Measurements from ENCODE around the gene DOCK10. TPM values are rescaled to one million over a fixed set of nuclear protein-coding genes. Genes with fewer than 3 reads are reported as not detected.

DOCK10 gene
- total RNA-seq, 1 experiment from 2014 or later: 5.8 TPM

DNA sequence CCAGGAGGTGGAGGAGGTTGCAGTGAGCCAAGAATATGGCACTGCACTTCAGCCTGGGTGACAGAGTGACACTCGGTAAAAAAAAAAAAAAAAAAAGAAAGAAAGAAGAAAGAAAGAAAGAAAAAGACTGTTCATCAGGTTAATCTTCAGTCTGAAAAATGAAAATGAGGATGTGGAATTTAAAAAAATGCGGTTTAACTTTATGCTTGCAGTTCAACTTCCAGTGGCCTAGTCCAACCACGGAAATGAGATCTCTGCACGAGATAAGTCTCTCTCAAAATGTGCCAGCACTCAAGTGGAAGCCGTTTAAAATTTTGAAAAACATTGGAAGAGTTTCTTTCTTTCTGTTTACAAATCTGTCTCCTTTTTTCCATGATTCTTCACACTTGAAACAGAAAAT lies 112.1 kb downstream of the DOCK10 start:
- intact Hi-C loops (cut with micrococcal nuclease; ENCODE audit: unreplicated experiment): no loop called here
- TF ChIP-seq, protein P1, sequence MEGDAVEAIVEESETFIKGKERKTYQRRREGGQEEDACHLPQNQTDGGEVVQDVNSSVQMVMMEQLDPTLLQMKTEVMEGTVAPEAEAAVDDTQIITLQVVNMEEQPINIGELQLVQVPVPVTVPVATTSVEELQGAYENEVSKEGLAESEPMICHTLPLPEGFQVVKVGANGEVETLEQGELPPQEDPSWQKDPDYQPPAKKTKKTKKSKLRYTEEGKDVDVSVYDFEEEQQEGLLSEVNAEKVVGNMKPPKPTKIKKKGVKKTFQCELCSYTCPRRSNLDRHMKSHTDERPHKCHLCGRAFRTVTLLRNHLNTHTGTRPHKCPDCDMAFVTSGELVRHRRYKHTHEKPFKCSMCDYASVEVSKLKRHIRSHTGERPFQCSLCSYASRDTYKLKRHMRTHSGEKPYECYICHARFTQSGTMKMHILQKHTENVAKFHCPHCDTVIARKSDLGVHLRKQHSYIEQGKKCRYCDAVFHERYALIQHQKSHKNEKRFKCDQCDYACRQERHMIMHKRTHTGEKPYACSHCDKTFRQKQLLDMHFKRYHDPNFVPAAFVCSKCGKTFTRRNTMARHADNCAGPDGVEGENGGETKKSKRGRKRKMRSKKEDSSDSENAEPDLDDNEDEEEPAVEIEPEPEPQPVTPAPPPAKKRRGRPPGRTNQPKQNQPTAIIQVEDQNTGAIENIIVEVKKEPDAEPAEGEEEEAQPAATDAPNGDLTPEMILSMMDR (IDR thresholded peaks at IDR 0.05): no peak
- TF ChIP-seq TCF7L2 (IDR thresholded peaks at IDR 0.05; ENCODE audit: low read depth, low read length): no peak
- no peak for TF ChIP-seq POLR2AphosphoS5 (IDR thresholded peaks at IDR 0.05; ENCODE audit: low read depth, low read length)
- TF ChIP-seq SIN3A (IDR thresholded peaks at IDR 0.05; ENCODE audit: borderline replicate concordance, insufficient read depth, low read depth, low read length): no peak
- TF ChIP-seq, protein P2, sequence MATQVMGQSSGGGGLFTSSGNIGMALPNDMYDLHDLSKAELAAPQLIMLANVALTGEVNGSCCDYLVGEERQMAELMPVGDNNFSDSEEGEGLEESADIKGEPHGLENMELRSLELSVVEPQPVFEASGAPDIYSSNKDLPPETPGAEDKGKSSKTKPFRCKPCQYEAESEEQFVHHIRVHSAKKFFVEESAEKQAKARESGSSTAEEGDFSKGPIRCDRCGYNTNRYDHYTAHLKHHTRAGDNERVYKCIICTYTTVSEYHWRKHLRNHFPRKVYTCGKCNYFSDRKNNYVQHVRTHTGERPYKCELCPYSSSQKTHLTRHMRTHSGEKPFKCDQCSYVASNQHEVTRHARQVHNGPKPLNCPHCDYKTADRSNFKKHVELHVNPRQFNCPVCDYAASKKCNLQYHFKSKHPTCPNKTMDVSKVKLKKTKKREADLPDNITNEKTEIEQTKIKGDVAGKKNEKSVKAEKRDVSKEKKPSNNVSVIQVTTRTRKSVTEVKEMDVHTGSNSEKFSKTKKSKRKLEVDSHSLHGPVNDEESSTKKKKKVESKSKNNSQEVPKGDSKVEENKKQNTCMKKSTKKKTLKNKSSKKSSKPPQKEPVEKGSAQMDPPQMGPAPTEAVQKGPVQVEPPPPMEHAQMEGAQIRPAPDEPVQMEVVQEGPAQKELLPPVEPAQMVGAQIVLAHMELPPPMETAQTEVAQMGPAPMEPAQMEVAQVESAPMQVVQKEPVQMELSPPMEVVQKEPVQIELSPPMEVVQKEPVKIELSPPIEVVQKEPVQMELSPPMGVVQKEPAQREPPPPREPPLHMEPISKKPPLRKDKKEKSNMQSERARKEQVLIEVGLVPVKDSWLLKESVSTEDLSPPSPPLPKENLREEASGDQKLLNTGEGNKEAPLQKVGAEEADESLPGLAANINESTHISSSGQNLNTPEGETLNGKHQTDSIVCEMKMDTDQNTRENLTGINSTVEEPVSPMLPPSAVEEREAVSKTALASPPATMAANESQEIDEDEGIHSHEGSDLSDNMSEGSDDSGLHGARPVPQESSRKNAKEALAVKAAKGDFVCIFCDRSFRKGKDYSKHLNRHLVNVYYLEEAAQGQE (IDR thresholded peaks at IDR 0.05; ENCODE audit: insufficient read depth in 1 of 2, low read depth in 2 of 2, low read length in 1 of 2): no peak
- no peak overlapping the region for H3K4me3 ChIP-seq (ENCODE audit: low read depth in 2 of 2, low read length in 2 of 2)
- in situ Hi-C loops (cut with HindIII; ENCODE audit: low pct_unique_long_range_greater_than_20kb, low sequenced_read_pairs): no loop called here
- no peaks in the 10 kb centered on the region for H3K9me3 ChIP-seq (ENCODE audit: control insufficient read depth, insufficient read depth, low read depth, low read length)
- BruUV-seq (replicated peaks): no TSS peak
- DNase-seq (ENCODE audit: low read depth, low spot score) (no peak), ATAC-seq (no peak)
- ChIA-PET POLR2A (no interaction called here), CTCF (no interaction called here)
- H3K27me3 ChIP-seq (ENCODE audit: control insufficient read depth, insufficient read depth, low read length): no peaks in the 10 kb centered on the region
- no peaks in the 10 kb centered on the region for H3K36me3 ChIP-seq (ENCODE audit: control insufficient read depth, insufficient read depth, low read length)
- no peaks in the 10 kb centered on the region for H3K4me1 ChIP-seq (ENCODE audit: control insufficient read depth, insufficient read depth, low read length)
- no peak overlapping the region for H3K27ac ChIP-seq (ENCODE audit: low read length)

DNA sequence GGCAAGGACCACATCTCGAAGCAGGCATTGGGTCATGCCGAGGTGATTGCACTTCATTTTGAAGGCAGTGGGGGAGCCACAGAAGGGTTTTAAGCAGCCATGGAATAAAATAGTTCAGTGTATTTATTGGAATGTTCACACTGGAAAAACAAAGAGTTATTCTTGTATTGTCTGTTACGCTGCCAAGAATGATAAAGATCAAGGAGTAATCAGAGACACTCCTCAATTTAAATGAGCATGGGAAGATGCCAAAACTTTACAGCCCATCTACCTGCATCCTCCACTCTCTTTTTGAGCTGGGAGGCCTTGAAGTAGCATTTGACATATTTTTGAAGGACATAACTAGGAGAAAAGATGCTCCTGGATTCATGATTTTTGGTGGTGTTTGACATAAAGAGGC lies 112.8 kb downstream of the DOCK10 start:
- no peak for DNase-seq (ENCODE audit: low read depth, low spot score)
- Histone ChIP-seq H3K27me3 (ENCODE audit: control insufficient read depth, insufficient read depth, low read length) (no peaks in the 10 kb centered on the region), H3K9me3 (ENCODE audit: control insufficient read depth, insufficient read depth, low read depth, low read length) (no peaks in the 10 kb centered on the region), H3K27ac (ENCODE audit: low read length) (no peak overlapping the region), H3K4me1 (ENCODE audit: control insufficient read depth, insufficient read depth, low read length) (no peaks in the 10 kb centered on the region), H3K36me3 (ENCODE audit: control insufficient read depth, insufficient read depth, low read length) (no peaks in the 10 kb centered on the region), H3K4me3 (ENCODE audit: low read depth in 2 of 2, low read length in 2 of 2) (no peak overlapping the region)
- no peak for ATAC-seq
- intact Hi-C loops (cut with micrococcal nuclease; ENCODE audit: unreplicated experiment) (no loop called here), in situ Hi-C loops (cut with HindIII; ENCODE audit: low pct_unique_long_range_greater_than_20kb, low sequenced_read_pairs) (no loop called here)
- TF ChIP-seq, protein P2 (IDR thresholded peaks at IDR 0.05; ENCODE audit: insufficient read depth in 1 of 2, low read depth in 2 of 2, low read length in 1 of 2): no peak
- TF ChIP-seq, protein P1 (IDR thresholded peaks at IDR 0.05): no peak
- no peak for TF ChIP-seq TCF7L2 (IDR thresholded peaks at IDR 0.05; ENCODE audit: low read depth, low read length)
- TF ChIP-seq SIN3A (IDR thresholded peaks at IDR 0.05; ENCODE audit: borderline replicate concordance, insufficient read depth, low read depth, low read length): no peak
- no peak for TF ChIP-seq POLR2AphosphoS5 (IDR thresholded peaks at IDR 0.05; ENCODE audit: low read depth, low read length)
- ChIA-PET POLR2A (no interaction called here), CTCF (no interaction called here)
- BruUV-seq (replicated peaks): no TSS peak

Data from Panc1 (cell line).